ENCODE data around the gene ZNF487. TPM values are rescaled to one million over a fixed set of nuclear protein-coding genes. Genes with fewer than 3 reads are reported as not detected.

Gene ZNF487
- total and polyA plus RNA-seq, 2 of the 13 experiments (the other 11 are each of a cell fraction or from before 2014, with no cell fraction given): 7.4 to 8.8 TPM

- TF ChIP-seq DRAP1 (CRISPR knock-in tag; IDR thresholded peaks at IDR 0.05): no peak; the same call in 1 of the 2 replicates
- TF ChIP-seq SALL2 (CRISPR knock-in tag; IDR thresholded peaks at IDR 0.05): no peak; the same call in none of the 2 replicates
- no peak for TF ChIP-seq EEA1 (CRISPR knock-in tag; IDR thresholded peaks at IDR 0.05; ENCODE audit: borderline replicate concordance)
- 0 out of 2 replicates have a peak, but pooled peaks have one; percentile 15 for TF ChIP-seq GATA4 (IDR thresholded peaks at IDR 0.05; ENCODE audit: borderline replicate concordance, low read depth)
- TF ChIP-seq IRF1 (CRISPR knock-in tag; IDR thresholded peaks at IDR 0.05; ENCODE audit: low read depth): 0 out of 2 replicates have a peak, but pooled peaks have one; percentile 3
- no peak; the same call in 1 of the 2 replicates for TF ChIP-seq MEIS2 (CRISPR knock-in tag; IDR thresholded peaks at IDR 0.05)
- TF ChIP-seq SCMH1 (CRISPR knock-in tag; IDR thresholded peaks at IDR 0.05; ENCODE audit: borderline replicate concordance): no peak
- peak; percentile 70; the same call in 1 of the 2 replicates for TF ChIP-seq MTF1 (CRISPR knock-in tag; IDR thresholded peaks at IDR 0.05)
- TF ChIP-seq MED13 (CRISPR knock-in tag; IDR thresholded peaks at IDR 0.05): peak; percentile 81
- no peak for TF ChIP-seq JUN (CRISPR knock-in tag; IDR thresholded peaks at IDR 0.05)
- no peak for TF ChIP-seq HOXA3 (CRISPR knock-in tag; IDR thresholded peaks at IDR 0.05)
- no peak for TF ChIP-seq ARNTL (CRISPR knock-in tag; IDR thresholded peaks at IDR 0.05)
- TF ChIP-seq PCBP2 (optimal IDR thresholded peaks at IDR 0.05; ENCODE audit: low read depth, low read length, poor library complexity, severe bottlenecking): no peak
- peak; percentile 7; the same call in 1 of the 2 replicates for TF ChIP-seq ZBTB39 (CRISPR knock-in tag; IDR thresholded peaks at IDR 0.05)
- no peak for TF ChIP-seq RFX5 (IDR thresholded peaks at IDR 0.05; ENCODE audit: low read depth, low read length)
- TF ChIP-seq ZNF616 (CRISPR knock-in tag; IDR thresholded peaks at IDR 0.05; ENCODE audit: low read depth): peak; percentile 24; the same call in 1 of the 2 replicates
- TF ChIP-seq FOXK2 (IDR thresholded peaks at IDR 0.05): 0 out of 2 replicates have a peak, but pooled peaks have one; percentile 40
- no peak for TF ChIP-seq NBN (conservative IDR thresholded peaks at IDR 0.05)
- 0 out of 2 replicates have a peak, but pooled peaks have one; percentile 77 for TF ChIP-seq ZNF253 (CRISPR knock-in tag; IDR thresholded peaks at IDR 0.05; ENCODE audit: borderline replicate concordance)
- TF ChIP-seq TBX3 (IDR thresholded peaks at IDR 0.05; ENCODE audit: borderline replicate concordance): peak; percentile 36; the same call in 1 of the 2 replicates
- peak; percentile 45 for TF ChIP-seq POLR2AphosphoS5 (IDR thresholded peaks at IDR 0.05; ENCODE audit: low read depth, low read length)
- TF ChIP-seq ZNF547 (CRISPR knock-in tag; IDR thresholded peaks at IDR 0.05): no peak; the same call in 1 of the 2 replicates
- no peak for TF ChIP-seq MAZ (IDR thresholded peaks at IDR 0.05; ENCODE audit: borderline replicate concordance, low read depth, low read length)
- no peak for TF ChIP-seq MAZ (CRISPR knock-in tag; IDR thresholded peaks at IDR 0.05; ENCODE audit: low read depth)
- TF ChIP-seq ZNF552 (CRISPR knock-in tag; IDR thresholded peaks at IDR 0.05; ENCODE audit: borderline replicate concordance): no peak
- no peak for TF ChIP-seq TEF (CRISPR knock-in tag; IDR thresholded peaks at IDR 0.05)
- TF ChIP-seq DNMT3B (CRISPR knock-in tag; conservative IDR thresholded peaks at IDR 0.05): no peak
Observed at GRCh38 chr10:43396061-43396927, 40.6 kb upstream of the ZNF487 start (continued).

Data from HepG2 (cell line).